B cell (primary cell): ENCODE data around the gene SLC26A8.

Experiments used
- EZH2 ChIP-seq: IDR thresholded peaks from 2 replicates; pipeline ENCODE4 v1.6.1; 2012; ENCODE audit warnings: borderline replicate concordance, low read depth, mild to moderate bottlenecking, moderate library complexity, low read length; ENCODE audit not compliant: insufficient read depth, poor library complexity, severe bottlenecking
- TF ChIP-seq, protein P1 (sequence below): fragments of 200-600 bp; IDR thresholded peaks from one replicate; pipeline ENCODE4 v1.8.0; 2022; ENCODE audit warnings: antibody characterized with exemption, mild to moderate bottlenecking

DNA sequence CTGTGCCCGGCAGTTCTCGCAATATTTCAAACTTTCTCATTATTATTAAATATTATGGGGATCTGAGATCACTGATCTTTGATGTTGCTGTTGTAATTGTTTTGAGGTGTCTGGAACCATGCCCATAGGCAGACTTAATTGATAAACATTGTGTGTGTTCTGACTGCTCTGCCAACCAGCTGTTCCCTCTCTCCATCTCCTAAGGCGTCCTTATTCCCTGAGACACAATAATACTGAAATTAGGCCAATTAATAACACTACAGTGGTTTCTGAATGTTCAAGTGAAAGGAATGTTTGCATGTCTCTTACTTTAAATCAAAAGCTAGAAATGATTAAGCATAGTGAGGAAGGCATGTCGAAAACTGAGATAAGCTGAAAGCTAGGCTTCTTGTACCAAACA is 10.8 kb upstream of the SLC26A8 start:
- TF ChIP-seq, protein P1, sequence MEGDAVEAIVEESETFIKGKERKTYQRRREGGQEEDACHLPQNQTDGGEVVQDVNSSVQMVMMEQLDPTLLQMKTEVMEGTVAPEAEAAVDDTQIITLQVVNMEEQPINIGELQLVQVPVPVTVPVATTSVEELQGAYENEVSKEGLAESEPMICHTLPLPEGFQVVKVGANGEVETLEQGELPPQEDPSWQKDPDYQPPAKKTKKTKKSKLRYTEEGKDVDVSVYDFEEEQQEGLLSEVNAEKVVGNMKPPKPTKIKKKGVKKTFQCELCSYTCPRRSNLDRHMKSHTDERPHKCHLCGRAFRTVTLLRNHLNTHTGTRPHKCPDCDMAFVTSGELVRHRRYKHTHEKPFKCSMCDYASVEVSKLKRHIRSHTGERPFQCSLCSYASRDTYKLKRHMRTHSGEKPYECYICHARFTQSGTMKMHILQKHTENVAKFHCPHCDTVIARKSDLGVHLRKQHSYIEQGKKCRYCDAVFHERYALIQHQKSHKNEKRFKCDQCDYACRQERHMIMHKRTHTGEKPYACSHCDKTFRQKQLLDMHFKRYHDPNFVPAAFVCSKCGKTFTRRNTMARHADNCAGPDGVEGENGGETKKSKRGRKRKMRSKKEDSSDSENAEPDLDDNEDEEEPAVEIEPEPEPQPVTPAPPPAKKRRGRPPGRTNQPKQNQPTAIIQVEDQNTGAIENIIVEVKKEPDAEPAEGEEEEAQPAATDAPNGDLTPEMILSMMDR, result no peak
- TF ChIP-seq EZH2, result no peak
